ENCODE data around the gene CCDC188.

The CCDC188 gene

GRCh38 chr22:20184501-20185165, 33.8 kb upstream of the CCDC188 start:
- DNase-seq = no peak

DNA sequence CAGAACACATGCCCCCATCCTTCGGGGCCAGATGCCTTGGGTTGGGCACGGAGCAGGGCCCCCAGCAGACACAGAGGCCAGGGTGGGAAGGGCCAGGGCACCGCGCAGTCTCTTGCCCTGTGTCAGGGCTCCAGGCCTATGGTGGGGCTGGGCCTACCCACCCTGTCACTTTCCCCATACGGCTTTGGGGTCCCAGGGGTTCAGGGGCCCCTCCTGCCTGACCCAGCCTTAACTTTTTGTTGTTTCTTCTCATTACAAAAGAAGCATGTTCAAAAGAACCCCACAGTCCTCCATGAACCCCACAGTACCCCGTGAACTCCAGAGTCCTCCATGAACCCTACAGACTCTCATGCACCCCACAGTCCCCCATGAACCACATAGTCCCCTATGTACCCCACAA, 33.0 kb upstream of the CCDC188 start:
- no peak for DNase-seq

- DNase-seq = no peak
Measured at GRCh38 chr22:20183101-20183500, 32.2 kb upstream of the CCDC188 start.

DNA sequence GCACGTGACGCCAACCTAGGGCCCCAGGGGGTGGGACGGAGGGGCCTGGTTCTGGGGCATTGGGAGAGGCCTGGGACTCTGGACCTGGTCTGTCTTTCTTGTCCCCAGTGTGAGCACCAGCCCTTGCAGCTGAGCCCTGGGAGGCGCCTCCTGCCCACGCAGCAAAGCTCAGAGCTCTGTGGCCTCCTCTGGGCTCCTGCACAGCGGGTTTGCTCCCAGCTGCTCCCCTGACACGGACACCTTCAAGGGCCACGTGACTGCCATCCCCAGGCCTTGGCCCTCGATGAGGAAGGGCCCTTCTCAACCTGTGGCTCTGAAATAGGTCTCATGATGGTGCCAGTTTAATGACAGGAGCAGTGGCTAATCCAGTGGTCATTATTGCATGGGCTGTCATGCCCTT, 31.5 kb upstream of the CCDC188 start:
- DNase-seq = no peak

DNA sequence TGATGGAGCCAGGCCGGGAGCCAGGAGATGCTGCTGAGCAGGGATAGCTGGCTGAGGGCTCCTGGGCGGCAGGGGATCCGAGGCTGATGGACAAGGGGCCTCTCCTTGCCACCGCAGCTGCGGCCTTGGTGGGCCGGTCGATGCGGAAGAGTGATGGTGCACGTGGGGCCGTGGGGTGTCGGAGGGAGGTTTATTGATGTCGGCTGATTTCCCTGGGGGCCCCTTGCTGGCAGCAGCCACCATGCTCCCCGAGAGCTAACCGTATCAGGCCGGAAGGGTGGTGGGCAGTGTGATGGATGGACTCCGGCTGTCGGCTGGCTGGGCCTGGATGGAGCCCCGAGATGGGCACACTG, 31.0 kb upstream of the CCDC188 start:
- DNase-seq = no peak

GRCh38 chr22:20181194-20181883, 30.5 kb upstream of the CCDC188 start:
- no peak for DNase-seq

- no peak for DNase-seq
Measured at GRCh38 chr22:20180640-20181039, 29.8 kb upstream of the CCDC188 start.

- DNase-seq = no peak
Measured at GRCh38 chr22:20180245-20180630, 29.4 kb upstream of the CCDC188 start.

- DNase-seq = no peak
Measured at GRCh38 chr22:20179455-20180244, 28.8 kb upstream of the CCDC188 start.

DNA sequence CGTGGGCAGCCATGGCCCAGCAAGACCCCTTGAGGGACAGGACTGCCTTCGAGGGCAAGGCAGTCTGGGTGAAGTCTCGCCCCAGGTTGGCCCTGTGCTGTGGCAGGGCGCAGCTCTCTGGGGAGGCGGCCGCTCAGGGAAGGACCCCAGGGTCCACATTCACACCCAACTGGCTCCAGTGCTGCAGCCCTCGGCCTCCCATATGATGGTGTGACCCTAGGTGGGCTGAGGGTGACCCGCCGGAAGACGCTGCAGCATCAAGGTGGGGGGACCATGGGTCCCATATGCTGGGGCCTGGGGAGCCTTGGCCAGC, 28.0 kb upstream of the CCDC188 start:
- no peak for DNase-seq

GRCh38 chr22:20178075-20178914, 27.4 kb upstream of the CCDC188 start:
- DNase-seq = no peak

DNA sequence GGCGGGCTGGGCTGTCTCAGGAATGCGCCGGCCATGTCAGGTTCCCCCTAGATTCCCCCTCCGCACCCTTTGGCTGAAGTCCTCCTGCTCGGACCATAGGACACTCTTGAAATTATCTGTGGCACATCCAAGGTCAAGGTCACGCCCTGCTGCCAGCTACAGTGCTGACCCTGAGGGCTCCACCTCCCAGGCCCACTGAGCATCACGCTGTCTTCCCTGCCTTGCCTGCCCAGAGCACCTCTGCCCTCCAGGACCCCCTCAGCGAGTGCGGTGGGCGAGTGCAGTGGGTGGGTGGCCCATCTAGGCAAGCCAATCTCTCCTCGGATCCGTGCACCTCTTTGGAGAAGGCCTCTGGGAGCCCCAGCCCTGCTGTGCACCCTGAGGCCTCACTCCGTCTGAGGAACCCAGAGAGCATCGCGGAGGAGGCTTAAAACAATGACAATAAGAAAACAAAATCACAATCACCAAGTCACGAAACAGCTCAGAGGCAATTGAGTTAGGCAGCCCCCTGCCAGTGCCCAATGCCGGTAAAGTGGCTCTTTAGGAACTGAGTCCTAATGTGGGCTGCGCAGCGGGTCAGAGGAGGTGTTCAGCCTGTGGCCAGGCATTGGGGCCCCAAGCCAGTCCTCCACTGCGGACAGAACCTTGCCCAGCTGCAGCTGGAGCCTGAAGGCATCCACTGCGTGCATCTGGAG, 26.5 kb upstream of the CCDC188 start:
- no peak for DNase-seq

DNA sequence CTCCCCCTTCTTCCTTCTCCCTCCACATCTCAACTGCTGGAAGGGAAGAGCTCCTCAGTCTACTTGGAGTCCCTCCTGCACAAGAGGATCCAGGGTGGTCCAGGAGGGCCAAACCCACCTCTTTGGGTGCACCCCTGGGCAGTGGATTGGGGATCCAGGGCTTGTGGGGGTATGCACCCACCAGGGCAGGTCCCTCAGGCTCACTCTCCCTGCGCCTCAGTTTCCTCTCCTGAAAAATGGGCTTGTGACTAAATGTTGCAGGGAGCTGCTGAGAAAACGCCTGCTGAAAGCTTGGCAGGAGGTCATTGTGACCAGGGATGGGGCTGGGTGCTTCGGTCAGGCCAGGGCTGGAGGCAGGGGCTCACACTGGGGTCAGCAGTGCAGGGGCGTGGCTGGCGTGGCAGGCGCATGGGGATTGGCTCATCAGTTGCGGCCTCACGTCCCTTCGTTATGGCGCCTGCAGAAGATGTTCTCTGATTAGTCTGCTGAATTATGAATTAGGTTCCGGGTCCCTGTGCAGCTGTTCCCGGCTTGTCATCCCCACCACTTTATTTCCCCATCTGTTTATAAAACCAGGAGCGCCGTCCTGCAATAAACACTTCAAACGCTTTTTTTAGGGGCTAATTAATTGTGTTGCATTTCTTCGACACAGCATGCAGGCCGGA, 25.7 kb upstream of the CCDC188 start:
- DNase-seq = no peak

DNA sequence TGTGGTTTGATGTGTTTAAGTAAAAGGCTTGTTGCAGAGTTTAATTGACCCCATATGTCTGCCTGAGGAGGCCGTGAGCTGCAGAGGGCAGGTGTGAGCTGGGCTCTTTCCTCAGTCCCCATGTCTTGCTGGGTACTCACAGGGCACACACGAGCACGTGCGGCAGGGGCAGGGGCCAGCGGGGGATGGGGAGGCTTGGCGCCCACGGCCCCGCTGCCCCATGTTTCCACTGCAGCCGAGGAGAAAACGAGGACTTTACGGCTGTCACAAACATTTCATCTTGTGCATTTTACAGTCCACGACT, 24.7 kb upstream of the CCDC188 start:
- DNase-seq = no peak

DNA sequence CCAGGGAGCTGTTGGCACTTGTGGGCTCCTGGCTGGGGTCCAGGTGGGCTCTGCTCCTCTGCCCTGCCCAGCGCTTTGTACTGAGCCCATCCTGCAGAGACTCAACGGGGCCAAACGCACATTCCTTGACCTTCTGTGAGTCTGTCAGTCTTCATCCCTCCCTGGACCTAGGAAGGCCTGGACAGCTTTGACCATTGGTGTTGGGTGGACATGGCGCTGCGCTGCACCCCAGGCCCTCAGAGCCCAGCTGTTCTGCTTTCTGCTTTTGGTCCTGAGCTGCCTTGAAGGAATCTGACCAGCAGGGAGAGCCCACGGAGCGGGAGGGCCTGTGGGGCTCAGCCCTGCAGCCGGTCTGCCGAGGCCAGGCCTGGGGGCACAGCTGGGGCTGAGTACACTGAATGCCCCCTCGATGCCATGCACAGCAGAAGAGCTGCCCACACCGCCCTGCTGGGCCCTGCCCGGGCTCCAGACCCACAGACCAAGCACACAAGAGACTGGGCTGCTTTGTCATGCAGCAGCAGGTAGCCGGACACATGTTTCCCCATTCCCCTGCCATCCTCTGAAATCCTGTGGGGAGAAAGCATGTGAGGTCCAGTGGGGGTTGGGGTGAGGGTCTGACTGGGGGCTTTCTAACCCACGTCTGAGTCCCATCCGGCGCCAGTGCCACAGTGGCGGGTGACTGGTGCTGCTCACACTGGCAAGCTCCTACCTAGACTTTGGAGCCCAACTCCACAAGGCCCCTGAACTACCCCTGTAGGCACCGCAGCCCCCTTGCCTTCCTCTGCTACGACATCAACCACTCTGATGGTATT, 24.1 kb upstream of the CCDC188 start:
- peak; percentile 24 for DNase-seq

GRCh38 chr22:20173772-20174171, 22.9 kb upstream of the CCDC188 start:
- no peak for DNase-seq

DNA sequence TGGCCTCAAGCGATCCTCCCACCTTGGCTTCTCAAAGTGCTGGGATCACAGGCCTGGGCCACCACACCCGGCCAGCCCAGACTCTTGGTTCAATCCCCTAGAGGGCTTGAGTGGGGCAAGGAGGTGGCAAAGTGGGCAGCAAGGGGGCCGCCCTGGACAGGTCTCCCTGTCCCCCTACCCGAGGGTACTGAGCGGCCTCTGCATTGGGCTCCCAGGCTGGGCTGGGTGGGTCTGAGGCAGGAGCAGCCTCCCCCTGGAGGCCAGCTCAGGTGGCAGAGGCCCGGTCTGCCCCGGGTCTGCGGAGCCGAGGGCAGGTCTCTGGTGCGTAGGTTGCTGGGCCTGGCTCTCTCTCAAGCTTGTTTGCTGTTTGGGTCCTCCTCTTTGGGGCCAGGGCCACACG, 22.4 kb upstream of the CCDC188 start:
- no peak for DNase-seq

GRCh38 chr22:20172141-20172613, 21.3 kb upstream of the CCDC188 start:
- no peak for DNase-seq

DNA sequence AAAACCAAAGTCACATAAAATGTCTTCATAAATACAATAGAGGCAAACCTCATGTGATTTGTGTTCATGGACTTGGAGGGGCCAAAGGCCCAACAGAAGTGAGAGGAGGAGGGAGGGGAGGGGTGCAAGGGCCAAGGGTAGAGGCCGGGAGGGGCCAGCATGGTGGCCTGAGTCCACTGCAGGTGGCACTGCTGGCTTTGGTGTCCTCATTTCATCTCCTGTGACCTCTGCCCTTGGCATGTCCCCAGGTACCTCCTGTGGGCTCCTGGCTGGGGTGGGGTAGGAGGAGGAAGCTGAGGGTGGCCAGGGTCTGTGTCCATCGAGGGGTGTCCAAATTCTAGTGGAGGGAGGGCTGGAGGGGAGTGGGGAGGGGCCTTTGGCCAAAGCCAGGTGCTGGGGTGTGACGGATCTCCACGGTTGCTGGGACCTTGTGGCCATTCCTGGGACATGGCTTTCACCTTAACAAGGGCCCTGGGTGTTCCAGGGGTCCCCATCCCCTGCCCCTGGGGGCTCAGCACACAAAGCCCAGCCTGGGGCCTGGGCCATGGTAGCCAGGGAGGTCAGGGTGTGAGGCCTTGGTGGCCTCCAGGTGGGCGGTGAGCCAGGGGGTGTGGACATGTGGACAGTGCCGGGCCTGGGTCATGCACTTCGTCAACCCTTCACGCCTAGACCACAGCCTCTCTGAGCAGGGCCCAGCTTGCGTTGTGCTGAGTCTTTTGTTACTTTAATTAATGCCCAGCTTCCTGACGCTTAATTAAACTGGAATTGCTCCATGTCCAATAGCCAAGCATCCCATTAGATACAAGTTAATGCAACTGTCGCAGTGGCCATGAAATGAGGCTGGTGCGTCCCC, 20.7 kb upstream of the CCDC188 start:
- no peak for DNase-seq

DNA sequence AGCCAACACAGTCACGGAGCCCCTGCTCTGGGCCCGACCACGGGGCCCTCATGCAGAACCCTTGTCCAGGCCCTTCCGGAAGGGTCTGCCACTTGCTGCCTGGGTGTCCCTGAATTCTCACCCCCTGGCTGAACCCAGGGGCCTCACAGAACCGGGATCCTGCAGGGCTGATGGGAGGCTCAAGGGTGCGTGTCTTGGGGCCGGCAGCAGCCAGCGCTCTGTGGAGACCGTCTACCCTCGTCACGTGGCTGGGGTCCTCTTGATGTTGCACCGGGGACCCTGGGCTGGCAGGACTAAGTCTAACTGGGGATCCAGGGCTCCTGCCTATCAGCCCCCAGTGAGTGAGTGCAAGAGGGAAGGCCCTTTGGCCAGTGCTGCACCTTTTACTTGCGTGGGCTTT, 19.3 kb upstream of the CCDC188 start:
- no peak for DNase-seq

Data from NCI-H146 (cell line).